Caco-2 (cell line): ENCODE measurements around the gene ZNF579. TPM values are rescaled to one million over a fixed set of nuclear protein-coding genes. Genes with fewer than 3 reads are reported as not detected.

Source experiments
- BruUV-seq: library from RNA; stranded (reverse); fragments of 400-500 nt; replicated peaks from 2 replicates; lab custom pipeline; 2021; lab: Mats Ljungman, UMichigan
- CTCF ChIA-PET: fragments of 300-600 bp; sonication (Branson Sonifier 250); formaldehyde crosslinking; loops from one replicate; lab custom pipeline; 2022; ENCODE audit warnings: antibody characterized with exemption; lab: Charles Lee
- POLR2A ChIA-PET: fragments of 300-600 bp; sonication (Branson Sonifier 250); formaldehyde crosslinking; loops from one replicate; lab custom pipeline; 2022; ENCODE audit warnings: antibody characterized with exemption; lab: Charles Lee
- DNase-seq, 2 experiments: peaks; one replicate each; pipeline versions ENCODE4 v3.0.0 to v3.0.0-alpha.2; 2020 to 2022
- H3K27me3 ChIP-seq: replicated peaks from 2 replicates; pipeline ENCODE4 v1.6.0; 2011; ENCODE audit warnings: low read length; ENCODE audit not compliant: control insufficient read depth, insufficient read depth
- H3K36me3 ChIP-seq: 2 replicates; pipeline ENCODE4 v1.5.1; 2011; ENCODE audit warnings: low read length; ENCODE audit not compliant: control insufficient read depth, insufficient read depth
- H3K4me1 ChIP-seq: fragments of 250-450 bp; sonication (Bioruptor Pico); 2 replicates; pipeline ENCODE4 v1.5.1; 2020; ENCODE audit warnings: mild to moderate bottlenecking
- H3K4me3 ChIP-seq: 2 replicates; pipeline ENCODE4 v1.5.1; 2011; ENCODE audit warnings: low read depth, mild to moderate bottlenecking, control low read depth, low read length
- H3K9me3 ChIP-seq: fragments of 250-450 bp; sonication (Bioruptor Pico); 2 replicates; pipeline ENCODE4 v1.5.1; 2020; ENCODE audit warnings: mild to moderate bottlenecking, moderate library complexity
- H3K27ac Mint-ChIP-seq: one replicate; pipeline ENCODE4 v1.8.0; 2022; ENCODE audit warnings: mixed read lengths; ENCODE audit not compliant: unreplicated experiment
- H3K27me3 Mint-ChIP-seq: one replicate; pipeline ENCODE4 v1.8.0; 2022; ENCODE audit warnings: mixed read lengths; ENCODE audit not compliant: insufficient read depth, unreplicated experiment
- H3K36me3 Mint-ChIP-seq: one replicate; pipeline ENCODE4 v1.8.0; 2022; ENCODE audit warnings: mild to moderate bottlenecking, mixed read lengths; ENCODE audit not compliant: insufficient read depth, unreplicated experiment
- H3K4me1 Mint-ChIP-seq: one replicate; pipeline ENCODE4 v1.8.0; 2022; ENCODE audit warnings: low read depth, mixed read lengths; ENCODE audit not compliant: unreplicated experiment
- H3K4me3 Mint-ChIP-seq: one replicate; pipeline ENCODE4 v1.8.0; 2022; ENCODE audit warnings: mild to moderate bottlenecking, moderate library complexity, mixed read lengths; ENCODE audit not compliant: unreplicated experiment
- H3K9me3 Mint-ChIP-seq: one replicate; pipeline ENCODE4 v1.8.0; 2022; ENCODE audit warnings: mixed read lengths; ENCODE audit not compliant: unreplicated experiment
- intact Hi-C: fragments of 100-400 bp; cut with micrococcal nuclease; formaldehyde crosslinking; loops from one replicate; pipeline ENCODE4 v1.10.0; 2022; ENCODE audit not compliant: unreplicated experiment
- total RNA-seq: library from RNA; stranded (reverse); gene quantifications from 2 replicates; pipeline ENCODE4 v1.2.3, GENCODE V29; 2022
- TF ChIP-seq, protein P1 (sequence below), 2 experiments: fragments of 200-600 bp in 1 of 2; IDR thresholded peaks; 1 replicate in 1 of 2; 2 replicates in 1 of 2; pipeline versions ENCODE4 v1.5.1 to v1.8.0; 2011 to 2022; ENCODE audit warnings: antibody characterized with exemption in 1 of 2, control low read depth in 1 of 2, inconsistent platforms in 1 of 2, low read depth in 1 of 2, low read length in 1 of 2, mild to moderate bottlenecking in 1 of 2, moderate library complexity in 1 of 2; ENCODE audit not compliant: insufficient read depth in 1 of 2, severe bottlenecking in 1 of 2, unreplicated experiment in 1 of 2

ZNF579 gene
- total RNA-seq, 1 experiment from 2014 or later = 30.4 TPM

DNA sequence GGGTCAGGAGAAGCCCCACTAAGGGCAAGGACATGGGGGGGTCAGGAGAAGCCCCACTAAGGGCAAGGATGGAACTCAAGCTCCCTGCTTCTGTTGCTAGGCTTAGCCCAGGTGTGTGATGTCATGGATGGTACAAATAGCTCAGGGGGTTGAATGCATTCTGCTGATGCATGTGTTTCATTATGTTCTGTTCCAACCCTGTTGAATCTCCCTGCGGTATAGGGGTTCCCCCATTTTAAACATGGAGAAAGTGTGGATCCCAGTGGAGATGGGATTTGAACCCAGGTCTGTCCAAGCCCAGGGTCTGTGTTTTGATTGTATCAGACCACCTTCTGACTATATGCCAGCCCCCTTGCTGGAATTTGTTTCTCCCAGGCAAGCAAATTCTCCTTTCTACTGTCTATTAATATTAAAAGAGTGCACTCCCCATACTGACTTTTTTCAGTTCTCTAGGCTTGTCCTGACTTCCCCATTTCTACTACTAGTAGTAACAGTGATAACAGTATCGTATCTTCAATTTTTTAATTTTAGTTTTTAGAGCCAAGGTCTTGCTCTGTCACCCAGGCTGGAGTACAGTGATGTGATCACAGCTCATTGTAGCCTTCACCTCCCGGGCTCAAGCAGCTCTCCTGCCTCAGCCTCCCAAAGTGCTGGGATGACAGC, 31.5 kb upstream of the ZNF579 start:
- Mint-ChIP-seq H3K27me3 (no peaks in the 10 kb centered on the region), H3K4me1 (no peaks in the 10 kb centered on the region), H3K4me3 (no peak overlapping the region), H3K9me3 (no peaks in the 10 kb centered on the region), H3K27ac (no peak overlapping the region), H3K36me3 (peaks cover 14% of the 10 kb centered on the region)
- intact Hi-C loops = no loop called here
- Histone ChIP-seq H3K36me3 (no peaks in the 10 kb centered on the region), H3K4me1 (no peaks in the 10 kb centered on the region), H3K27me3 (no peaks in the 10 kb centered on the region), H3K4me3 (no peak overlapping the region), H3K9me3 (no peaks in the 10 kb centered on the region)
- no TSS peak for BruUV-seq
- DNase-seq = no peak
- CTCF ChIA-PET = no interaction called here
- TF ChIP-seq, protein P1, sequence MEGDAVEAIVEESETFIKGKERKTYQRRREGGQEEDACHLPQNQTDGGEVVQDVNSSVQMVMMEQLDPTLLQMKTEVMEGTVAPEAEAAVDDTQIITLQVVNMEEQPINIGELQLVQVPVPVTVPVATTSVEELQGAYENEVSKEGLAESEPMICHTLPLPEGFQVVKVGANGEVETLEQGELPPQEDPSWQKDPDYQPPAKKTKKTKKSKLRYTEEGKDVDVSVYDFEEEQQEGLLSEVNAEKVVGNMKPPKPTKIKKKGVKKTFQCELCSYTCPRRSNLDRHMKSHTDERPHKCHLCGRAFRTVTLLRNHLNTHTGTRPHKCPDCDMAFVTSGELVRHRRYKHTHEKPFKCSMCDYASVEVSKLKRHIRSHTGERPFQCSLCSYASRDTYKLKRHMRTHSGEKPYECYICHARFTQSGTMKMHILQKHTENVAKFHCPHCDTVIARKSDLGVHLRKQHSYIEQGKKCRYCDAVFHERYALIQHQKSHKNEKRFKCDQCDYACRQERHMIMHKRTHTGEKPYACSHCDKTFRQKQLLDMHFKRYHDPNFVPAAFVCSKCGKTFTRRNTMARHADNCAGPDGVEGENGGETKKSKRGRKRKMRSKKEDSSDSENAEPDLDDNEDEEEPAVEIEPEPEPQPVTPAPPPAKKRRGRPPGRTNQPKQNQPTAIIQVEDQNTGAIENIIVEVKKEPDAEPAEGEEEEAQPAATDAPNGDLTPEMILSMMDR (IDR thresholded peaks at IDR 0.05; ENCODE audit: insufficient read depth in 1 of 2, low read depth in 1 of 2, low read length in 1 of 2, severe bottlenecking in 1 of 2, unreplicated experiment in 1 of 2) = no peak
- POLR2A ChIA-PET = no interaction called here

DNA sequence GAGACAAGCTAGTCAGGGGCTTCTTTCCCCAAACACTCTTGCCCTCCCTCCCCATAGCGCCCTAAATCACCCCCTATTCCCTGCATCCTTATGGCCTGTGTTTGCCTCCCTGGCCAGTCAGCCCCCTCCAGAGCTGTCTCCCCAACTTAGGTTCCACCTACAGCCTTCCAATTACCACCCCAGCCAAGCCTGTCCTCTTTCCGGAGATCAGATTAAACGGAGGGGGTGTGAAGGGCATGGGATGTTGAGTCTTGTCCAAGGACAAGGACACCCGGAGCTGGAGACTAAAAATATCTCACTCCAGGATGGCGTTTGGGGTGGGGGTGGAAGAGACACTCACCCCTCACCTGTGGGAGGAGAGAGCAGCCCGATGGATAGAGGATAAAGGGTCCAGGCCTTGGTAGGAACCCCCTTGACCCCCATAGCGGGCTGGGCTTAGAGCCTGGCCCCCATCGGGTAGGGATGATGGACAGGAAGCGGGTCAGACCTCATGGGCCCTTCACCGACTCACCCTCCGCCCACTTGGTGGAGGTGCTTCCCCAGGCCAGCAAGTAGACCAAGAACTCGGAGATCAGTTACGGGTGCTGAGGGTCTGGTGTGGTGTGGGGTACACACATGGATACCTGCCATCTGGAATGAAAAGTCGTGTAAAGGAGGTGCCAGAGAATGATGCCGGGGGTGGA, 30.8 kb upstream of the ZNF579 start:
- H3K4me3 Mint-ChIP-seq = no peak overlapping the region
- no peaks in the 10 kb centered on the region for H3K9me3 Mint-ChIP-seq
- Histone ChIP-seq H3K36me3 (no peaks in the 10 kb centered on the region), H3K4me1 (peaks cover 5% of the 10 kb centered on the region; the same call in 1 of the 2 replicates), H3K27me3 (no peaks in the 10 kb centered on the region), H3K9me3 (no peaks in the 10 kb centered on the region), H3K4me3 (no peak overlapping the region)
- peaks cover 5% of the 10 kb centered on the region for H3K4me1 Mint-ChIP-seq
- ChIA-PET POLR2A (no interaction called here), CTCF (no interaction called here)
- TF ChIP-seq, protein P1 (IDR thresholded peaks at IDR 0.05; ENCODE audit: insufficient read depth in 1 of 2, low read depth in 1 of 2, low read length in 1 of 2, severe bottlenecking in 1 of 2, unreplicated experiment in 1 of 2) = no peak
- H3K36me3 Mint-ChIP-seq = peaks cover 13% of the 10 kb centered on the region
- H3K27ac Mint-ChIP-seq = peak overlapping the region; percentile 31
- no peaks in the 10 kb centered on the region for H3K27me3 Mint-ChIP-seq
- DNase-seq = no peak
- BruUV-seq = no TSS peak
- intact Hi-C loops = no loop called here

DNA sequence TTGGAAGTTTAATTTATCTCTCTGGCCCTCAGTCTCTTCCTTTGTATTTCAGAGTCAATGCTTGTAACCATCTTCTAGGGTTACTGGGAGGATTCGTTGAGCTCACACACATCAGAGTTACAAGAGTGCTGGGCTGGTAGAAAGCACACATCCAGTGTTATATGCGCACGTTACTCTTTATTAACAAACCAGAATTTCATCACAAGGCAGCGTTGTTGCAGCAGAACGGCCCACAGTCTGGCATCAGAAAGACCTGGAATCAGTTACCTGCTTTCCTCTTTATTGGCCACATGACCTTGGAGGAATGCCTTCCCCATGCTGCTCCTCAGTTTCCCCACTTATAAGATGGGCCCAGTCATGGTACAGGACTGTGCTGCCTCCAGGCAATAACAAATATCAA, 28.7 kb upstream of the ZNF579 start:
- TF ChIP-seq, protein P1 (IDR thresholded peaks at IDR 0.05; ENCODE audit: insufficient read depth in 1 of 2, low read depth in 1 of 2, low read length in 1 of 2, severe bottlenecking in 1 of 2, unreplicated experiment in 1 of 2) = no peak
- BruUV-seq = no TSS peak
- Mint-ChIP-seq H3K27ac (no peak overlapping the region), H3K27me3 (no peaks in the 10 kb centered on the region), H3K4me1 (peaks cover 12% of the 10 kb centered on the region), H3K4me3 (no peak overlapping the region), H3K36me3 (peaks cover 31% of the 10 kb centered on the region), H3K9me3 (no peaks in the 10 kb centered on the region)
- Histone ChIP-seq H3K4me3 (no peak overlapping the region), H3K9me3 (no peaks in the 10 kb centered on the region), H3K36me3 (no peaks in the 10 kb centered on the region), H3K4me1 (peaks cover 6% of the 10 kb centered on the region; the same call in 1 of the 2 replicates), H3K27me3 (no peaks in the 10 kb centered on the region)
- intact Hi-C loops = no loop called here
- ChIA-PET CTCF (no interaction called here), POLR2A (no interaction called here)
- no peak for DNase-seq
